ENCODE data around the gene RTF1.
"Not testable (repeated sequence)": the region's sequence is repeated elsewhere in the genome, so short reads cannot be mapped to it uniquely, and the experiment has no call there.

RTF1 gene

DNA sequence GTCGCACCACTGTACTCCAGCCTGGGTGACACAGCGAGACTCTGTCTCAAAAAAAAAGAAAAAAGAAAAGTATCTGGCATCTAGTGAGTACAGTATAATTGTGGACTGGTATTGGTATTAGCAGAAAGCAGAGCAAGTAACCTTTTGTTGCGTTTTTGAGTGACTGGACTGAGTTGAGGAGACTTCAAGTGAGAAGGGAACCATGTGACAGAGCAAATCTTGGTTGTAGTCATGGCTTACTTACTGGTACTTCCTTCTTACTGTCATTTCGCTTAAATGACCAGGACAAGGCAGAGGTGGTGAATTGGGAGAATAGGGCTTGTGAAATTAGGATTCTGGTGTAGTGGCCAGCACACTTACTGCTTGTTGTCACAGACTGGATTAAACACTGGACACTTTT lies 20.6 kb downstream of the RTF1 start:
- DNase-seq (ENCODE audit: low read depth in 3 of 3), result no peak

DNA sequence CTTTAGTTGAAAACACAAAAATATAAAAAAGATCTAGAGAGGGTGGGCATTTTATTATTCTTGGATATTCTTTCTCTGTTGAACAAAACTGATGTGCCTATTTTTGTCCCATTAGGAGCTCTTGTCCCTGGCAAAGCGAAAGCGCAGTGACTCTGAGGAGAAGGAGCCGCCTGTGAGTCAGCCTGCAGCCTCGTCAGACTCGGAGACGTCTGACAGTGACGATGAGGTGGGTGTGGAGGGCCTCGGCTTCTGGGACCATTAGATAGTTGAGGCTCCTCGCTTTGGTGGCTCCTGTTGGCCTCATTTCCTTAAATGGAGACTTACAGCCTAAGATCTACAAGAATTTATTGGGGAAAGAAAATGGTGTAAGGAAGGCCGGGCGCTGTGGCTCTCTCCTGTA lies 21.3 kb downstream of the RTF1 start:
- DNase-seq (ENCODE audit: low read depth in 3 of 3), result no peak

GRCh38 chr15:41438745-41439144 lies 21.9 kb downstream of the RTF1 start:
- DNase-seq (ENCODE audit: low read depth in 3 of 3), result not testable (repeated sequence)

DNA sequence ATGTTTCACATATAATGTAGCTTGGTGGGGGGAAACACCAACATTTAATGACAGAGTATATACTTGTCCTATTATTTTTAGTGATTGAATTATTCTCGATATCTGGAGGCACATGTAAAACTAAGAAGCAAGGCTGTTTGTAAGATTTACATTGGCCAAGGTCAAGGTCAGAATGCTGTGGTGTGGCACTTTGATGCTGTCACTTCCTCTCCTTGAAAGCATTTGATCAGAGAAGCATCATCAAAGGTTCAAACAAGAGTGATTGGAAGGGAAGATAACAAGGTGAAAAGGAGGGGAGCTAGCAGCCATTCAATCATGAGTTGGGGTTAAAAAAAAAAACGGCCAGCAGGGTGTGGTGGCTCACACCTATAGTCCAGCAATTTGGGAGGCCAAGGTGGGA lies 26.4 kb downstream of the RTF1 start:
- DNase-seq (ENCODE audit: low read depth in 3 of 3), result no peak

DNA sequence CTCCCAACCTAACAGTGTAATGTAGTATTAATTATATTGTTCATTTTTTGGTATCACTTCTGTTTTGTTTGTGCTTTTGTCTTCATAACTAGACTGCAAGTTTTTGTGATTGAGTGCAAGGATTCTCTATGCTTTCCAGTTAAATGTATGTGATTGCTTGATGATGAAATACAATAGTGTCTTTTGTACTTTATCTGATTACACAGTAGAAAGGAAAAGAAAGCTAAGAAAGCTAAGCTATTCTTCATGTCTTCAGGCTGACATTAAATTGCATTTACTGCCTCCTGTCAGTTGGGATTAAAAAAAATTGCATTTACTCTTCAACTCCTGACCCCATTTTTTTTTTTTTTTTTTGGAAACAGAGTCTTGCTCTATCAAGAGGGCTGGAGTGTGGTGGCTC lies 28.5 kb downstream of the RTF1 start:
- DNase-seq (ENCODE audit: low read depth in 3 of 3), result no peak

DNA sequence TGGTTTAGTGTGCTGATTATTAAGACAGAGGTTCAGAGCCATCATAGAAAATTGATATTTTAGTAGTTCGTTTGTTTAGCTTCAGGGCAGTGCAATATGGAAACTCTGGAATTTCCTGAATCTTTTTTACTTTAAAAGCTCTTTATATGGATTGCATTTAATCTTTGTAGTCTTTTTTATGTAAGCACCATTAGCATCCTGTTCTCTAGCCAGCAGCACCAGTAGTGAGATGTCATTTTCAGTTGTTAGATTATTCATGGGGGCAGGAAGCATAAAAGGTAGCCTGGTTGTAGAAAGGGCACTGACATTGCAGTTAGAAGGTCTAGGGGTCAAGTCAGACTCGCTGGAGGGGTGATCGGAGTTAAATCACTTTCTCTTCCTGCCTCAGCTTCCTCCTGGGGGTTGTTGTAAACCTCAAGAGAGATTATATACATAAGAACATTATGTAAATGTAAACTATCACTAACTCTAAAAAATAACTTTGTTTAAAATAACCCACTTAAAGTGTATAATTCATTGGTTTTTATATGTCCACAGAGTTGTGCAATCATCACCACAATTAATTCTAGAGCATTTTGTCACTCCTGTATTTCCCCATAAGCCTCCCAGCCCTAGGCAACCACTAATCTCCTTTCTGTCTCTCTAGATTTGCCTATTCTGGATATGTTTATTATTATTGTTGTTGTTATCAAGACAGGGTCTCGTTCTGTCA lies 45.3 kb downstream of the RTF1 start:
- no peak for DNase-seq (ENCODE audit: low read depth in 3 of 3)

DNA sequence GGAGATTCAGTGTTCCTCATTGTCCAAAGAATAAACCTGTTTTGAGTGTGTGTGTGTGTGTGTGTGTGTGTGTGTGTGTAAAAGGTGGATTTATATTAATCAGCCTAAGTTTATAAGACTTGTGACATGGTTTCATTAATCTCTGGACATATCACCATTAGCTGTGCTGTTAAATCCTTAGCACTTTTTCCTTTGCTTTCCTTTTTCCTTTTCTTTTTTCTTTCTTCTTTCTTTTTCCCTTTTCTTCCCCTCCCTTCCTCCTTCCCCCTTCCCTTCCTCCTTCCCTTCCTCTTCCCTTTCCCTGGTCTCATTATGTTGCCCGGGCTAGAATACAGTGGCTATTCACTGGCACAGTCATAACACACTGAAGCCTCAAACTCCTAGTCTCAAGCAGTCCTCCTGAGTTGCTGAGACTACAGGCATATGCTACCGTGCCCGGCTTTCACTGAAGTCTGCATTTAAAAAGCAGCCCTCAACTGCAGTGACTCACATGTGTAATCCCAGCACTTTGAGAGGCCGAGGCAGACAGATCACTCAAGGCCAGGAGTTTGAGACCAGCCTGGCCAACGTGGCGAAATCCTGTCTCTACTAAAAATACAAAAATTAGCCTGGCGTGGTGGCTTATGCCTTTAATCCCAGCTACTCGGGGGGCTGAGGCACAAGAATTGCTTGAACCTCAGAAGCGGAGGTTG lies 48.1 kb downstream of the RTF1 start:
- no peak for DNase-seq (ENCODE audit: low read depth in 3 of 3)

DNA sequence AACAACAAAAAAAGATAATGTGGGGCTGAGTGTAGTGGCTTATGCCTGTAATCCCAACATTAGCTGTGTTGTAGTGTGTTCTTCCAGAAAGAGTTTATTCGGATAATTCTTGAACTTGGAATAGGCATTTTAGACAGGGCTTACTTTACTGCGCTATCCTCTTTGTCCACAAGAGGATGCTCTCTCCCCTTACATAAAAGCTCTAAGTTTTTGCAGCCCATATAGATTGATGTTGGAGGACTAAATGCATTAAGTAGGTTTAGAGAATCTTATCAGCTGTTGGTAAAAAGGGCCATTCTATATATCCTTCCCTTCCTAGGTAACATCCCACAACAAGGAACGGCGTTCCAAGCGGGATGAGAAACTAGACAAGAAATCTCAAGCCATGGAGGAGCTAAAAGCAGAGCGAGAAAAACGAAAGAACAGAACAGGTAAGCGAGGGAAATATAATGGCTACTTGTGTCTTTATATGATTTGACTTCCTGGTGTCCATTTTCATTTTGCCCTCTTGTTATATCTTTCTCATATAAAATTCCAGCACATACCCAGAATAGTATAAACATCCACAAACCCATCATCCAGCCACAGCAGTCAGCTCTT lies 49.0 kb downstream of the RTF1 start:
- peak in 1 of 3 experiments; percentile 14 for DNase-seq (ENCODE audit: low read depth in 3 of 3)

GRCh38 chr15:41466711-41467110 lies 49.8 kb downstream of the RTF1 start:
- no peak for DNase-seq (ENCODE audit: low read depth in 3 of 3)

DNA sequence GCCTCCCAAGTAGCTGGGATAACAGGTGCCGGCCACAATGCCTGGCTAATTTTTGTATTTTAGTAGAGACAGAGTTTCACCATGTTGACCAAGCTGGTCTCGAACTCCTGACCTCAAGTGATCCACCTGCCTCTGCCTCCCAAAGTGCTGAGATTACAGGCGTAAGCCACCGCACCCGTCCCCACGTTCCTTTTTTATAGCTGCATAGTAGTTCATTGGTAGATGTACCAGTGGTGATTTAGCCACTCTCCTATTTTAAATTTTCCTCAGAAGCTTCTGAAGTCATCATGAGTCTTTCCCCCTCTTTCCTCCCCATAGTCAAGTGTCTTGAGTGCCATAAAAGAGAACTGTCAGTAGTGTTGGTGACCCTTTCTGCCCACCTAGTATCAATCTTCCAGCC lies 52.7 kb downstream of the RTF1 start:
- not testable (repeated sequence) for DNase-seq (ENCODE audit: low read depth in 3 of 3)

GRCh38 chr15:41473418-41473817 lies 56.5 kb downstream of the RTF1 start:
- no peak for DNase-seq (ENCODE audit: low read depth in 3 of 3)

DNA sequence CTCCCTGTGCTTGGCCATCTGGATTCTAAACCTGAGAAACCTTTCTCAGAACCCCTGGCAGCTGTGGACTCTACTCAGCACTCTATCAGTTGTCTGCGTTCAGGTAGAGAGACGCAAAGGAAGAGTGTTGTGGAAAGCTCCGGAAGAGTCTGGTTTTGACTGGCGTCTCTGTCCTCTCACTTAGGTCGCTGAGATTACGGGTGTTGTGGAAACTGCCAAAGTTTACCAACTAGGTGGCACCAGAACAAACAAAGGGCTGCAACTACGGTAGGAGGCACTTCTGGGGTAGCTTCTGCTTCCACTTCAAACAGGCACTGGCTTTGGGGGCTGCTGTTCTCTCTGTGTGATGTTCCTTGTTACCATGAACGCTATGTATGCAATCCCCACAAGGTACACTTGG lies 57.5 kb downstream of the RTF1 start:
- no peak for DNase-seq (ENCODE audit: low read depth in 3 of 3)

DNA sequence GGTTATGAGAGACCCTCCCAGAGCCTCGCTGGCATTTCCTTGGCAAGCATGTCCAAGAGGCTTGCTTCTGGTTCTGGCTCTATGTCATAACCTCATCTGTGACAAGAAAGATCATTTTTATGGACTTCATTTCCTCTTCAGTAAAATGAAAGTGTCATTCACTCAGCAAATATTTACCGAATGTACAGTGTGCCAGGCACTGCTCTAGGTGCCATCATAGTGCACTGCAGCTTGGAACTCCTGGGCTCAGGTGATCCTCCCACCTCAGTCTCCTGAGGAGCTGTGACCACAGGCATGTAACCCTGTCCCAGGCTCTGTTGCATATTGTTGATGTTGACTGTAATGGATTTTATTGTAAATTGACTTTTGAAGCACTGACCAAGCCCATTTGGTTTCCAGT lies 58.0 kb downstream of the RTF1 start:
- no peak for DNase-seq (ENCODE audit: low read depth in 3 of 3)

DNA sequence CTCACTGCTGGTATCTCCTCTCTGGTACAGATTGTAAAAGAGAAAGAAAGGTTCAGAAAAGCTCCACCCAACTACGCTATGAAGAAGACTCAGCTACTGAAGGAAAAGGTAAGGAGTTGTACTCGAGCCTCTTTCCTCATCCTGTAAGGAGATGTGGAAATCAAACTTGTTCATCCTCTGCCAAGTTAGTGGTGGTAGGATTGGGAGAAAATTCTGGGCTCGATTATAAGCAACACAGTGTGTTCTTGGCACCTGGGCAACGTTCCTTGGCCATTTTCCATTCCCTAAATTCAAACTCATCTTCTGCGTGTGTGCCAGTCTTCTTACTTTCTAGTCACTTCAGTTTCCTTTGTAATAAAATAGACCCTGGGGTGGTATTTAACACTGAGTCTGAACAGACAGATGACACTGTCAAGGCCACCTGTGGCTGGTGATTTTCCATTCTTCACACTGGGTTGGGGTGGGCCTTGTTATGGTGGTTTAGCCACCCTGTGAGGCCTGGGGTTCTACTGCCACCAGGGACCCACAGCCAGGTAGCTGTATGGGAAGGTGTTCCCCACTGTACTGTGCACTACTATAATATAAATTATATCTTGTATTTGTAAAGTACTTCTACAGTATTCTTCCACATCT lies 59.6 kb downstream of the RTF1 start:
- DNase-seq (ENCODE audit: low read depth in 3 of 3), result no peak

DNA sequence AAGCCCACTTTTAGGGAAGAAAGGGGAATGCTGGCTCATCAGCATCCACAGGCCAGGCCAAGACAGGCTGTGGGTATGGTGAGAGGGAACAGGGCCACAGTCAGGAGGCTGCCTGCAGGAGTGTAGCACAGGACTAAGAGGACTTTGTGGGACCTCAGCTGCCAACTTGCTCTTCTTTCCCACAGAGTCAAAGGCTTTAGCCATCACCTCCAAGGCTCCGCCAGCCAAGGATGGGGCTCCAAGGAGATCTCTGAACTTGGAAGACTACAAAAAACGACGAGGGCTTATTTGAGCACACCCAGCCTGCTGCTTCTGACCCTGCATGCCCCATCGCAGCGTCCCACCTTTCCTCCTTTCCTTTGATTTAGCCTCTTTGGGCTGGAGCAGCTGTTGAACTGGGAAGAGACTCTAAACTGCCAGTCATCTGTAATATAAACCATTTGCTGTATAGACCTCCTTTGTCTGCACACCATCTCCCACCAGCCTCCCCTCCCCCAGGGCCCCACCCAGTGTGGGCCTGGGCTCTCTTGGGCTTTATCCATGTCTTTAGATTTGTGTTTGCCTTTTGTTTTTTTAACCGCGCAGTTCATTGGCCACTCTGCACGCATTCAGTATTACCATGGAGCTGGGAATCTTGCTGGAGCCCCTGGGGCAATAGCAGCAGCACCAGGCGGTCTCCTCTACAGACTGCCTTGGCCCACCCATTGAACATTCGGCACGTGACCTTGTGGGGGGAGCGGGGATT lies 63.7 kb downstream of the RTF1 start:
- no peak for DNase-seq (ENCODE audit: low read depth in 3 of 3)

- no peak for DNase-seq (ENCODE audit: low read depth in 3 of 3)
Measured at GRCh38 chr15:41482110-41482877, 65.4 kb downstream of the RTF1 start.

DNA sequence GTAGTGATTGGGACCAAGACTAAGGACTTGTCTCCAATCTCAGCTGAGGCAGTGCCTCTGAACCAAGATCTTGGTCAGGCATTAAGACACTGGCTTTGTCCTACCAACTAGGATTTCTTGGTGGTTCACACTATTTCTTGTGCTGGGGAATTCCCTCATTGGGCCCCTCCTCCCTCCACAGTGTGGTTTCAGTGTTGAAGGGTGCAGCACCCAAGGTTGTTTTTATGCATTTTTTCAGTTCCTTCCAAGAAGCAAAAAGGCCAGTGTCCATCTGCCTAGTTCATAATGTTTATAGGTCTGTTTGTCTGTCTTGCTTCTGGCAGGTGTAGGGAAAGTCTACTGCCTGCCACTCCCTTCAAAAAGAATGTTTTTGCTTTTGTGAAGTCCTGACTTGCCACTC lies 66.2 kb downstream of the RTF1 start:
- no peak for DNase-seq (ENCODE audit: low read depth in 3 of 3)

GRCh38 chr15:41483519-41483918 lies 66.6 kb downstream of the RTF1 start:
- DNase-seq (ENCODE audit: low read depth in 3 of 3), result no peak

DNA sequence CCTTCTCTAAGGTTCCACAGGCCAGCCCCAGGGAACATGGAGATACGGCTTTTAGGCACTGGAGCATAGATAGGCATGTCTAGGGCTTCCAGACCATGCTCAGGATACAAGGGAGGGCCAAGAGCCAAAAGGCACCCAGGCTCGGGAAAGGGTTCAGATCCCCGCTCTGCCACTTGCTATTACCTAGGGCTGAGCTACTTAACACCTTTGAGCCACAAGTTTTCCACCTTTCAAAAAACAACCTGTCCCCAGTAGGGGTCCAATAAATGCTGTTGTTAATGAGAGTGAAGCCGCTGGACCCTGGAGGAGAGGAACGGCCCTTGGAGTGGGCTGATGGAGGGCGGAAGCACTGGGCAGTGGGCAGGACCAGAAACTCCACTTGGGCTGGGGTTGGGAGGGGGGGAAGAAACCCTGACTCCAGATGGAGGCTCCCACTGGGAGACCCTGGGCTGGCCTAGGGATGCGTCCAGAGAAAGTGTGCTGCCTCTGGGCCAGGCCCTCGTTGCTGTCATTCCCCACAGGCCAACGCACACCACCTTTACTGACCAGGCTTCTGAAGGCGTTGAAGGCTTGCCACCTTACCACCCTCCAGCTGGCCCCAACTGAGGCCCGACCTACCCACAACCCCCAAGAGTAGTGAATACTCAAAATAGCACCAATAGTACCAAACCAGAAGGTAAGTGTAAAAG lies 68.2 kb downstream of the RTF1 start:
- no peak for DNase-seq (ENCODE audit: low read depth in 3 of 3)

DNA sequence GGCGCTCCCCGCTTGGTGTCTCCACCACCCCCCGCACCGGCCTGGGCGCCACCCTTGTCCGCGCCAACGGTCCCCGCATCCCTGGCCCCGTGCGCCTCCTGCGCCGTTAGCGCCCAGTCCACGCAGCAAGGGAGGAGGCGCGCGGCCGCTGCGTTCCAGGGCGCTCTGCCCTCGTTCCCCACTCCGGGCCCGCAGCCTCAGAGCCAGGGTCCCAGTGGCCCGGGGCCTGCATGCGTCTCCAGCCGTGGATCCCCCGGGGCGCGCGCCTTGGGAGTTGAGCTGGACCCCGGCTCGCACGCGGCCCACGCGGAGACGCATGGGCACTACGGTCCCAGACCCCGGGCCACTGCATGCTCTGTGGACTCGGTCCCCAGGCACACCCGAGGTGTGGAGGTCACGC lies 69.4 kb downstream of the RTF1 start:
- DNase-seq (ENCODE audit: low read depth in 3 of 3), result no peak

- DNase-seq (ENCODE audit: low read depth in 3 of 3), result no peak
Measured at GRCh38 chr15:41487381-41487780, 70.5 kb downstream of the RTF1 start.
